Mucosa of descending colon (tissue), 3 donors: ENCODE results near the gene VPS37C. TPM values are rescaled to one million over a fixed set of nuclear protein-coding genes. Genes with fewer than 3 reads are reported as not detected.

Experiments
- ATAC-seq: fragments of 200-7000 bp; cut with Tn5 transposase; one replicate; pipeline ENCODE4 v1.9.1; 2020; ENCODE audit warnings: mild to moderate bottlenecking, moderate library complexity
- DNase-seq, 3 donors: peaks; one replicate each; pipeline ENCODE4 v3.0.0-alpha.2; 2020
- H3K36me3 ChIP-seq: fragments of 200-600 bp; one replicate; pipeline ENCODE4 v1.8.0; 2021; ENCODE audit warnings: low read depth, mild to moderate bottlenecking
- H3K4me1 ChIP-seq: fragments of 200-600 bp; one replicate; pipeline ENCODE4 v1.8.0; 2021; ENCODE audit warnings: low read depth, mild to moderate bottlenecking
- H3K4me3 ChIP-seq: fragments of 200-600 bp; one replicate; pipeline ENCODE4 v1.8.0; 2021; ENCODE audit warnings: mild to moderate bottlenecking
- H3K9me3 ChIP-seq: fragments of 200-600 bp; one replicate; pipeline ENCODE4 v1.8.0; 2021; ENCODE audit warnings: mild to moderate bottlenecking
- intact Hi-C, 2 donors: fragments of 100-400 bp; cut with DNase I in 1 of 2; cut with micrococcal nuclease in 1 of 2; formaldehyde crosslinking; loops; one replicate each; pipeline versions ENCODE4 v1.11.0 to v1.11.1; 2022; cut with DNase I, micrococcal nuclease
- total RNA-seq, 3 donors: library from RNA; stranded (reverse); fragmentation: NEBNext Ultra II Directional in 2 of 3; extraction: Animal tissue kit (Norgen Biotek cat#: 25700) in 2 of 3; gene quantifications; one replicate each; pipeline versions ENCODE4 v1.2.1 to v1.2.4, GENCODE V29; 2021 to 2023
- TF ChIP-seq, protein P1 (sequence below): fragments of 200-600 bp; IDR thresholded peaks from one replicate; pipeline ENCODE4 v1.8.0; 2022; ENCODE audit warnings: antibody characterized with exemption, mild to moderate bottlenecking
- donor health status: DM: no; HTN: no; CAD: no; lungs with moderate emphysema.
- donor health status: DM: no; HTN: no; CAD: no.
- donor health status: DM: no; HTN: yes; CAD: no.

The VPS37C gene
- total RNA-seq, 3 donors from 2014 or later, result 28.5 to 30.8 (median 28.5) TPM

DNA sequence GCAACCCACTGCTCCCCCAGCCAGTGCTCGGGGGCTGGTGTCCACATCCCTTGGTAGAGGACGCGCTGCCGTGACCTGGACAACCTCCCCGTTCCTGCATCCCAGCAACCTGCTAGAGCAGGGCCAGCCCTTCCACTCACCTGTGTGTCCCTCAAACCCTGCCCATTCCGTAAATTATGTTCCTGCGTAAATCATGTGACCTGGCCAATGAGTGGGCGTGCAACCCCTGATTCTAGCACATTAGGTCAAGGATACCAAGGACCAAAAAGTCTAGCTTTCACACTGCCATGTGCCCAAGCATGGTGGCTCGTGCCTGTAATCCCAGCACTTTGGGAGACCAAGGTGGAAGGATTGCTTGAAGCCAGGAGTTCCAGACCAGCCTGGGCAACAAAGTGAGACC, 33.2 kb downstream of the VPS37C start:
- intact Hi-C loops, result loop anchor here in 1 of 2 donors (10.0 kb wide), 1 partner anchor 57 kb away; no protein-coding TSS in a partner anchor
- H3K4me3 ChIP-seq, result no peak overlapping the region
- ATAC-seq (no peak), DNase-seq (no peak)
- no peaks in the 10 kb centered on the region for H3K9me3 ChIP-seq
- TF ChIP-seq, protein P1, sequence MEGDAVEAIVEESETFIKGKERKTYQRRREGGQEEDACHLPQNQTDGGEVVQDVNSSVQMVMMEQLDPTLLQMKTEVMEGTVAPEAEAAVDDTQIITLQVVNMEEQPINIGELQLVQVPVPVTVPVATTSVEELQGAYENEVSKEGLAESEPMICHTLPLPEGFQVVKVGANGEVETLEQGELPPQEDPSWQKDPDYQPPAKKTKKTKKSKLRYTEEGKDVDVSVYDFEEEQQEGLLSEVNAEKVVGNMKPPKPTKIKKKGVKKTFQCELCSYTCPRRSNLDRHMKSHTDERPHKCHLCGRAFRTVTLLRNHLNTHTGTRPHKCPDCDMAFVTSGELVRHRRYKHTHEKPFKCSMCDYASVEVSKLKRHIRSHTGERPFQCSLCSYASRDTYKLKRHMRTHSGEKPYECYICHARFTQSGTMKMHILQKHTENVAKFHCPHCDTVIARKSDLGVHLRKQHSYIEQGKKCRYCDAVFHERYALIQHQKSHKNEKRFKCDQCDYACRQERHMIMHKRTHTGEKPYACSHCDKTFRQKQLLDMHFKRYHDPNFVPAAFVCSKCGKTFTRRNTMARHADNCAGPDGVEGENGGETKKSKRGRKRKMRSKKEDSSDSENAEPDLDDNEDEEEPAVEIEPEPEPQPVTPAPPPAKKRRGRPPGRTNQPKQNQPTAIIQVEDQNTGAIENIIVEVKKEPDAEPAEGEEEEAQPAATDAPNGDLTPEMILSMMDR, result no peak
- H3K36me3 ChIP-seq, result no peaks in the 10 kb centered on the region
- peaks cover 11% of the 10 kb centered on the region for H3K4me1 ChIP-seq

DNA sequence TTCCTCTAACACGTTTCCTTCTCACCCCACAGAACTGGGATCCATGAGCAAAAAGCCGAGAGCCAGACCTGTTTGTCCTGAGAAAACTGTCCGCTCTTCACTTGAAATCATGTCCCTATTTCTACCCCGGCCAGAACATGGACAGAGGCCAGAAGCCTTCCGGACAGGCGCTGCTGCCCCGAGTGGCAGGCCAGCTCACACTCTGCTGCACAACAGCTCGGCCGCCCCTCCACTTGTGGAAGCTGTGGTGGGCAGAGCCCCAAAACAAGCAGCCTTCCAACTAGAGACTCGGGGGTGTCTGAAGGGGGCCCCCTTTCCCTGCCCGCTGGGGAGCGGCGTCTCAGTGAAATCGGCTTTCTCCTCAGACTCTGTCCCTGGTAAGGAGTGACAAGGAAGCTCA, 35.0 kb downstream of the VPS37C start:
- Histone ChIP-seq H3K36me3 (no peaks in the 10 kb centered on the region), H3K4me1 (peaks cover 12% of the 10 kb centered on the region), H3K4me3 (no peak overlapping the region), H3K9me3 (no peaks in the 10 kb centered on the region)
- ATAC-seq, result no peak
- DNase-seq, result no peak
- intact Hi-C loops, result loop anchor here in 1 of 2 donors (10.0 kb wide), 1 partner anchor 59 kb away; no protein-coding TSS in a partner anchor
- TF ChIP-seq, protein P1, result no peak

DNA sequence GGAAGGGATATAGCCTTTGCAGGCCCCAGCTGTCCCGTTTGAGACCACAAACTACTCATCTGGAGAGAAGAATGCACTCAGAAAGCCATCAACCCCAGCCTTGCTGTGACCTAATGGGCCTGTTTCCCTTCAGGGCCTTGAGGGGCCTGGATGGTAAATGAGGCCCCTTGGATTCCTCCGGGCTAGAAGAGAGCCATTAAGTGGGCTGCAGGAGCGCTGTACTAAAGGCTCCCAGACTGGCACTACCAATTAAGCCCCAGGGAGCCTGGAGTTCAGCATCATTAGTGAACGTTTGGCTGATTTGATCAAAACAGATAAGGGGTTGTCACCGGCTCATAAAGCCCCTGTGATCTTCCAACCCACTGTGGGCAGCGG, 35.9 kb downstream of the VPS37C start:
- no peak overlapping the region for H3K4me3 ChIP-seq
- peaks cover 15% of the 10 kb centered on the region for H3K4me1 ChIP-seq
- H3K36me3 ChIP-seq, result no peaks in the 10 kb centered on the region
- no peaks in the 10 kb centered on the region for H3K9me3 ChIP-seq
- TF ChIP-seq, protein P1, result no peak
- no peak for DNase-seq
- intact Hi-C loops, result loop anchor here in 1 of 2 donors (10.0 kb wide), 1 partner anchor 60 kb away; no protein-coding TSS in a partner anchor
- ATAC-seq, result no peak

DNA sequence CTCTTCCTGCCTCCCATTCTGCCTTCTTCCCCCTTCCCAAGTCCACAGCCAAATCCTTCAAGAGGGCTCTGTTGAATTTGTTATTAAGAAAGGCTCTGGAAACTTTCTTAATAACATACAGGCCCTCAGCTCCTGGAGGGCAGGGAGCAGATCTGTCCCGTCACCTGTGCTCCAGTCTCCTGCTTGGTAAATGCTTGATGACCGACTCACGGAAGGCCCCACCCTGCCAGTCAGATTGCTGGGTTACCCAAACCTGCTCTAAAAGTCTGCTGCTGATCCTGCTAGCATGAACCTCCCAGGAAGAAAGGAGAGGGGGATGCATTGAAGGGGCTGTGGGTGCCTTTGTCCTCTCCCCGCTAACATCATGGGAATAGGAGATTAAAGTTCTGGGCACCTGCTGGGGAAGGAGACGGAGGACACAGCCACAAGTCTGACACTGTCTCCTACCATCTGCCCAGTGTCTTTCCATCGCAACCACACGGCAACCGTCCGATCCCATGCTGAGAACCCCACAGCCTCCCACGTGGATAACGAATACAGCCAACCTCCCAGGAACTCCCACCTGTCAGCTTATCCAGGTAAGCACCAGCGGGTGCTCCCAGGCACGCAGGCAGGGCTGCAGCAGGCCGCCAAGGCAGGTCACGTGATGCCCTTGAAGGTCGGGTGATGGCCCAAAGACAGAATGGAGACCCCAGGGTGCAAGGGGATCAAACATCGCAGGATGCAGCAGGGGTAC, 36.5 kb downstream of the VPS37C start:
- Histone ChIP-seq H3K4me3 (no peak overlapping the region), H3K4me1 (peaks cover 9% of the 10 kb centered on the region), H3K9me3 (no peaks in the 10 kb centered on the region), H3K36me3 (no peaks in the 10 kb centered on the region)
- intact Hi-C loops, result loop anchor here in 1 of 2 donors (10.0 kb wide), 1 partner anchor 60 kb away; no protein-coding TSS in a partner anchor
- ATAC-seq (no peak), DNase-seq (no peak)
- TF ChIP-seq, protein P1, result no peak

DNA sequence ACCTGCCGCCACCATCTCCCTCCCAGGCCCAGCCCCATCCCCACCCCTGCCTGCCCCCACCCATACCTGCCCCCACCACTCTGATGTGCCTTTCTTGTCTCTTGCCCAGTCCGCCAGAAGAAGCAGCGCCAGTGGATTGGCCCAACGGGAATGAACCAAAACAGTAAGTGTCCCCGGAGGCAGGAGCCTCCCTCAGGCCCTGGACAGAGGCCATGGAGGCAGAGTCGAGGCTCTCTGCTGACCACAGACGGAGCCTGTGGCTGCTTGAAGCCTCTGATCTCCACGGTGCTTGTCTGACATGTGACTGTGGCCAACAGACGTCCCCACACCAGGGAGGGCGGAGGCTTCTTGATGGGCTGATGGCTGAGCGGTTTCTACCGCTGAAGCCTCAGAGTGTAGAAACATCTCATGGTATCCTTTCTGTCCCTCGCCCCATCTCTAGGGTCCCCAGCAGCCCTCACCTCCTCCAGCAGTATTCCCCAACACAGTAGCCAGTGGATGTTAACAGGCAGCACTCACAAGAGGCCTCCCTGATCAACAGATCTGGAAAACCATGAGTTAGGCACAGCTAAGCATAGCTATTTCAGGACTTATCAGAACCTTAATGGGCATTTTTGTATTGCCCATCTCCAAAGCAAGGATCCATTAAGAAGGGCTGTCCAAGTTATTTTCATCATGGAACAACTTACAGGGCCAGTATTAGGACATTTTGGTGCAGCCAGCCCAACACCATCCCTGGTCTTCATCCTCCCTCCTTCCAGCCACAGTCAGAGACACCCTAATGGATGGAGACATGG, 37.3 kb downstream of the VPS37C start:
- H3K9me3 ChIP-seq, result no peaks in the 10 kb centered on the region
- TF ChIP-seq, protein P1, result no peak
- peaks cover 6% of the 10 kb centered on the region for H3K4me1 ChIP-seq
- no peaks in the 10 kb centered on the region for H3K36me3 ChIP-seq
- no peak overlapping the region for H3K4me3 ChIP-seq
- no peak for DNase-seq
- intact Hi-C loops, result loop anchor here in 1 of 2 donors (10.0 kb wide), 1 partner anchor 61 kb away; no protein-coding TSS in a partner anchor
- ATAC-seq, result no peak
